ENCODE measurements around the gene NPR2. TPM values are rescaled to one million over a fixed set of nuclear protein-coding genes. Genes with fewer than 3 reads are reported as not detected.
A peak's percentile ranks its signal among the peaks of the same experiment; 100 is the strongest.

NPR2 gene
- total RNA-seq, 4 donors from 2014 or later, result 22.0 to 35.9 (median 29.7) TPM

GRCh38 chr9:35745569-35745968 is 45.8 kb upstream of the NPR2 start:
- H3K4me1 ChIP-seq, result peaks cover 50 to 72% (median 64%) of the 10 kb centered on the region in 4 donors
- TF ChIP-seq CTCF (IDR thresholded peaks at IDR 0.05), result no peak
- TF ChIP-seq POLR2AphosphoS5 (IDR thresholded peaks at IDR 0.05), result no peak
- no peak for TF ChIP-seq POLR2A (IDR thresholded peaks at IDR 0.05; ENCODE audit: low read depth)
- TF ChIP-seq EP300 (IDR thresholded peaks at IDR 0.05), result no peak
- peak overlapping the region; percentile 64 to 90 (median 84) for H3K4me3 ChIP-seq
- peak overlapping the region; percentile 10 to 93 (median 91) for H3K27ac ChIP-seq (replicated peaks in 1 of 4)
- 41% methylated on average over 1 of the region's 1 CpG for WGBS
- no peaks in the 10 kb centered on the region for H3K9me3 ChIP-seq
- H3K27me3 ChIP-seq, result no peaks in the 10 kb centered on the region
- peaks cover 40 to 50% (median 47%) of the 10 kb centered on the region in 4 donors for H3K36me3 ChIP-seq
- intact Hi-C loops (cut with DNase I), result no loop called here
- DNase-seq (ENCODE audit: extremely low spot score), result no peak

- peak overlapping the region; percentile 64 to 90 (median 84) for H3K4me3 ChIP-seq
- peak overlapping the region; percentile 88 to 93 (median 91) for H3K27ac ChIP-seq (replicated peaks in 1 of 4)
- WGBS, result 41% methylated on average over 3 of the region's 3 CpGs
- H3K27me3 ChIP-seq, result no peaks in the 10 kb centered on the region
- H3K4me1 ChIP-seq, result peaks cover 50 to 79% (median 65%) of the 10 kb centered on the region in 4 donors
- H3K36me3 ChIP-seq, result peaks cover 40 to 50% (median 47%) of the 10 kb centered on the region in 4 donors
- DNase-seq (ENCODE audit: extremely low spot score), result no peak
- H3K9me3 ChIP-seq, result no peaks in the 10 kb centered on the region
- intact Hi-C loops (cut with DNase I), result no loop called here
- no peak for TF ChIP-seq POLR2A (IDR thresholded peaks at IDR 0.05; ENCODE audit: low read depth)
- TF ChIP-seq POLR2AphosphoS5 (IDR thresholded peaks at IDR 0.05), result no peak
- no peak for TF ChIP-seq EP300 (IDR thresholded peaks at IDR 0.05)
- no peak for TF ChIP-seq CTCF (IDR thresholded peaks at IDR 0.05)
Observed at GRCh38 chr9:35746583-35746982, 44.8 kb upstream of the NPR2 start.

GRCh38 chr9:35748242-35748857 is 43.0 kb upstream of the NPR2 start:
- WGBS, result under 1% methylated on average over 23 of the region's 24 CpGs
- H3K27me3 ChIP-seq, result no peaks in the 10 kb centered on the region
- DNase-seq (ENCODE audit: extremely low spot score), result no peak
- H3K4me1 ChIP-seq, result peaks cover 50 to 72% (median 61%) of the 10 kb centered on the region in 4 donors
- intact Hi-C loops (cut with DNase I), result no loop called here
- H3K27ac ChIP-seq (replicated peaks in 1 of 4), result peak overlapping the region; percentile 88 to 93 (median 91)
- H3K9me3 ChIP-seq, result no peaks in the 10 kb centered on the region
- H3K36me3 ChIP-seq, result peaks cover 43 to 50% (median 47%) of the 10 kb centered on the region in 4 donors
- peak overlapping the region; percentile 64 to 90 (median 84) for H3K4me3 ChIP-seq
- no peak for TF ChIP-seq POLR2AphosphoS5 (IDR thresholded peaks at IDR 0.05)

GRCh38 chr9:35748858-35749514 is 42.4 kb upstream of the NPR2 start, which contains the start of the genes GBA2 and RGP1:
Gene GBA2, minus strand, starts transcription at chr9:35749228. Its CDS starts 524 bp downstream, at chr9:35748704.
Gene RGP1, plus strand, starts transcription at chr9:35749287. Its CDS starts 469 bp downstream, at chr9:35749756.
- Histone ChIP-seq H3K36me3 (peaks cover 44 to 50% (median 47%) of the 10 kb centered on the region in 4 donors), H3K27me3 (no peaks in the 10 kb centered on the region), H3K4me3 (peak within 1 kb of the TSS; percentile 64 to 90 (median 84)), H3K9me3 (no peaks in the 10 kb centered on the region), H3K27ac (replicated peaks in 1 of 4) (peak within 1 kb of the TSS; percentile 88 to 93 (median 91)), H3K4me1 (peaks cover 47 to 66% (median 56%) of the 10 kb centered on the region in 4 donors)
- 0% methylated on average over 32 of the region's 69 CpGs for WGBS
- intact Hi-C loops (cut with DNase I), result no loop called here
- no peak for DNase-seq (ENCODE audit: extremely low spot score)
- TF ChIP-seq POLR2AphosphoS5 (IDR thresholded peaks at IDR 0.05) (peak; percentile 81 to 92), CTCF (IDR thresholded peaks at IDR 0.05) (no peak), EP300 (IDR thresholded peaks at IDR 0.05) (no peak), POLR2A (IDR thresholded peaks at IDR 0.05; ENCODE audit: low read depth) (peak; percentile 34)
